GM12878 (cell line): ENCODE measurements around the gene ARHGEF3. TPM values are rescaled to one million over a fixed set of nuclear protein-coding genes. Genes with fewer than 3 reads are reported as not detected.

Experiments
- ATAC-seq: fragments of 200-7000 bp; cut with Tn5 transposase; 3 replicates; pipeline ENCODE4 v1.9.1; 2020; ENCODE audit warnings: mild to moderate bottlenecking, moderate library complexity
- BruUV-seq: library from RNA; stranded (reverse); fragments of 400-500 nt; replicated peaks from 2 replicates; lab custom pipeline; 2021; lab: Mats Ljungman, UMichigan
- CTCF ChIA-PET: fragments of 300-600 bp; sonication (Branson Sonifier 250); formaldehyde crosslinking; extraction: SDS; loops from one replicate; lab custom pipeline; 2021; ENCODE audit warnings: inconsistent platforms; lab: Yijun Ruan, JAX
- POLR2A ChIA-PET: fragments of 350-600 bp; formaldehyde crosslinking; extraction: SDS; loops from one replicate; lab custom pipeline; 2021; ENCODE audit warnings: inconsistent platforms; lab: Charles Lee
- RAD21 ChIA-PET: fragments of 300-600 bp; sonication (Branson Sonifier 250); formaldehyde crosslinking; loops from one replicate; lab custom pipeline; 2023; ENCODE audit warnings: antibody characterized with exemption; ENCODE audit not compliant: unreplicated experiment; lab: Charles Lee
- SMC1A ChIA-PET: fragments of 300-600 bp; sonication (Branson Sonifier 250); formaldehyde crosslinking; loops from one replicate; lab custom pipeline; 2023; ENCODE audit not compliant: unreplicated experiment, uncharacterized antibody; lab: Charles Lee
- DNase-seq: peaks from one replicate; pipeline ENCODE4 v3.0.0-alpha.2; 2011; ENCODE audit warnings: low read depth, low spot score
- FAIRE-seq: peaks from 3 replicates; lab custom pipeline; 2011; peaks lifted over from hg19 to GRCh38; lab: Jason Lieb, UNC
- H2AFZ ChIP-seq: 2 replicates; pipeline ENCODE4 v1.6.0; 2011; ENCODE audit warnings: low read depth, low read length, control low read depth; ENCODE audit not compliant: control insufficient read depth
- H3K27ac ChIP-seq: 2 replicates; pipeline ENCODE4 v1.5.1; 2011; ENCODE audit warnings: control low read depth; ENCODE audit not compliant: control insufficient read depth, insufficient read depth
- H3K27me3 ChIP-seq, 2 experiments: replicated peaks in 1 of 2; 2 replicates each; pipeline versions ENCODE4 v1.6.0 to v1.6.1; 2011; ENCODE audit warnings: low read length in 1 of 2; ENCODE audit not compliant: control insufficient read depth in 2 of 2, insufficient read depth in 2 of 2
- H3K36me3 ChIP-seq, 2 experiments: 2 replicates each; pipeline ENCODE4 v1.5.1; 2011; ENCODE audit warnings: low read length in 1 of 2; ENCODE audit not compliant: control insufficient read depth in 2 of 2, insufficient read depth in 2 of 2
- H3K4me1 ChIP-seq: 2 replicates; pipeline ENCODE4 v1.6.1; 2011; ENCODE audit warnings: mild to moderate bottlenecking, low read length, moderate library complexity, mixed read lengths; ENCODE audit not compliant: control insufficient read depth, insufficient read depth
- H3K4me2 ChIP-seq: 2 replicates; pipeline ENCODE4 v1.6.0; 2011; ENCODE audit warnings: control low read depth; ENCODE audit not compliant: control insufficient read depth, insufficient read depth
- H3K4me3 ChIP-seq: fragments of 200-600 bp; sonication (generic); 2 replicates; pipeline ENCODE4 v1.5.1; 2016
- H3K79me2 ChIP-seq: 2 replicates; pipeline ENCODE4 v1.6.0; 2011; ENCODE audit warnings: low read length; ENCODE audit not compliant: control insufficient read depth, insufficient read depth
- H3K9ac ChIP-seq: 2 replicates; pipeline ENCODE4 v1.8.0; 2011; ENCODE audit warnings: low read length, control low read depth, mixed read lengths; ENCODE audit not compliant: control insufficient read depth, insufficient read depth
- H3K9me3 ChIP-seq: replicated peaks from 3 replicates; pipeline ENCODE4 v1.5.1; 2011; ENCODE audit warnings: mild to moderate bottlenecking, low read length; ENCODE audit not compliant: control insufficient read depth, insufficient read depth
- H4K20me1 ChIP-seq: 2 replicates; pipeline ENCODE4 v1.6.0; 2011; ENCODE audit not compliant: control insufficient read depth, insufficient read depth
- ATF7 ChIP-seq: fragments of 450-650 bp; IDR thresholded peaks from 2 replicates; pipeline ENCODE4 v1.6.1; 2016; ENCODE audit warnings: low read depth, mild to moderate bottlenecking
- BCL11A ChIP-seq: IDR thresholded peaks from 2 replicates; pipeline ENCODE4 v1.6.1; 2011; ENCODE audit warnings: low read depth, low read length
- BMI1 ChIP-seq: fragments of 450-650 bp; IDR thresholded peaks from 2 replicates; pipeline ENCODE4 v1.6.1; 2016; ENCODE audit warnings: mild to moderate bottlenecking, moderate library complexity, borderline replicate concordance
- CHD1 ChIP-seq: IDR thresholded peaks from 2 replicates; pipeline ENCODE4 v1.6.1; 2012; ENCODE audit warnings: low read depth, low read length, improper control_type of control experiment
- EP300 ChIP-seq, 2 experiments: fragments of 150-350 bp in 1 of 2; IDR thresholded peaks; 2 replicates each; pipeline ENCODE4 v1.6.1; 2011 to 2012; ENCODE audit warnings: low read depth in 2 of 2, low read length in 2 of 2, borderline replicate concordance in 1 of 2, improper control_type of control experiment in 1 of 2, inconsistent platforms in 1 of 2; ENCODE audit not compliant: control insufficient read depth in 1 of 2
- IKZF1 ChIP-seq: fragments of 450-650 bp; conservative IDR thresholded peaks from 2 replicates; pipeline ENCODE4 v1.6.1; 2017; ENCODE audit warnings: antibody characterized with exemption, mild to moderate bottlenecking
- MTA2 ChIP-seq: fragments of 450-650 bp; IDR thresholded peaks from 2 replicates; pipeline ENCODE4 v1.6.1; 2016; ENCODE audit warnings: low read depth, mild to moderate bottlenecking, moderate library complexity
- MYC ChIP-seq: IDR thresholded peaks from 2 replicates; pipeline ENCODE4 v1.6.1; 2011; ENCODE audit warnings: mild to moderate bottlenecking, low read length, moderate library complexity, inconsistent platforms; ENCODE audit not compliant: insufficient read depth, insufficient replicate concordance, insufficient read length, severe bottlenecking
- POLR2A ChIP-seq: IDR thresholded peaks from 2 replicates; pipeline ENCODE4 v1.6.1; 2011; ENCODE audit warnings: low read depth, mild to moderate bottlenecking, low read length
- RAD51 ChIP-seq: fragments of 450-650 bp; IDR thresholded peaks from 2 replicates; pipeline ENCODE4 v1.6.1; 2016; ENCODE audit warnings: moderate library complexity, mild to moderate bottlenecking, inconsistent platforms
- RUNX3 ChIP-seq: IDR thresholded peaks from 2 replicates; pipeline ENCODE4 v1.6.1; 2012; ENCODE audit warnings: low read length, inconsistent platforms
- SPI1 ChIP-seq: IDR thresholded peaks from 2 replicates; pipeline ENCODE4 v1.6.1; 2011; ENCODE audit warnings: low read depth, mild to moderate bottlenecking, low read length, moderate library complexity, borderline replicate concordance; ENCODE audit not compliant: insufficient read depth
- ZNF384 ChIP-seq: IDR thresholded peaks from 2 replicates; pipeline ENCODE4 v1.6.1; 2012; ENCODE audit warnings: low read depth, mild to moderate bottlenecking, low read length, improper control_type of control experiment, borderline replicate concordance
- ZSCAN29 ChIP-seq: fragments of 450-650 bp; IDR thresholded peaks from 2 replicates; pipeline ENCODE4 v1.6.1; 2017; ENCODE audit warnings: mild to moderate bottlenecking, moderate library complexity
- WGBS: methylation state at CpG from one replicate; pipeline ENCODE4 v1.1.6; 2016; ENCODE audit warnings: low lambda C conversion rate; ENCODE audit not compliant: insufficient replicate concordance, insufficient coverage; ENCODE audit errors: missing lambda C conversion rate; 5-methylcytosine and 5-hydroxymethylcytosine counted together
- in situ Hi-C: fragments of 300-500 bp; cut with MboI; formaldehyde crosslinking; loops from 9 replicates; pipeline ENCODE4 v1.14.3; 2018; ENCODE audit warnings: mixed read lengths
- intact Hi-C: fragments of 100-400 bp; cut with micrococcal nuclease; formaldehyde crosslinking; loops from one replicate; pipeline ENCODE4 v1.14.2; 2022; ENCODE audit not compliant: unreplicated experiment
- polyA plus RNA-seq, 11 experiments: library from polyadenylated mRNA; depleted of rRNA in 4 of 11; unstranded in 6 of 11; stranded (reverse) in 5 of 11; fragments of >200 nt; fragmentation: Nextera tagmentation in 4 of 11; fragmentation: Illumina TruSeq in 1 of 11; extraction: Ambion mirVana in 4 of 11; extraction: Trizol in 1 of 11; gene quantifications; 1 replicate in 1 of 11; 2 replicates in 10 of 11; pipeline versions ENCODE4 v1.2.1 to v1.2.3, GENCODE V29; 2011 to 2016; ENCODE audit warnings: inconsistent platforms in 2 of 11, missing spikeins in 2 of 11, low read depth in 1 of 11
- total RNA-seq, 4 experiments: library from RNA; depleted of rRNA in 3 of 4; stranded (reverse); fragments of >200 nt in 3 of 4; fragmentation: Illumina TruSeq in 1 of 4; extraction: Trizol in 1 of 4; gene quantifications; 2 replicates each; pipeline versions ENCODE4 v1.2.1 to v1.2.3, GENCODE V29; 2013 to 2021
- TF ChIP-seq, protein P1 (sequence below): fragments of 450-650 bp; IDR thresholded peaks from 2 replicates; pipeline ENCODE4 v1.6.1; 2018; ENCODE audit warnings: mild to moderate bottlenecking, low read depth, moderate library complexity; ENCODE audit not compliant: partially characterized antibody
- TF ChIP-seq, protein P2 (sequence below): fragments of 450-650 bp; IDR thresholded peaks from 2 replicates; pipeline ENCODE4 v1.6.1; 2017; ENCODE audit warnings: borderline replicate concordance
- TF ChIP-seq, protein P3 (sequence below): fragments of 450-650 bp; IDR thresholded peaks from 2 replicates; pipeline ENCODE4 v1.6.1; 2017; ENCODE audit warnings: low read depth, mild to moderate bottlenecking, moderate library complexity

ARHGEF3 gene
- total and polyA plus RNA-seq, 10 of the 15 experiments (the other 5 are each of a cell fraction or from before 2014, with no cell fraction given), result 21.8 to 78.7 (median 56.2) TPM

- Histone ChIP-seq H4K20me1 (no peaks in the 10 kb centered on the region), H3K4me3 (no peak overlapping the region), H3K36me3 (no peaks in the 10 kb centered on the region), H3K4me1 (peaks cover 12% of the 10 kb centered on the region), H3K9me3 (no peaks in the 10 kb centered on the region), H3K4me2 (no peak overlapping the region), H3K27ac (no peak overlapping the region), H3K9ac (no peak overlapping the region), H3K79me2 (no peaks in the 10 kb centered on the region), H2AFZ (no peak overlapping the region; the same call in 1 of the 2 replicates), H3K27me3 (no peaks in the 10 kb centered on the region)
- in situ Hi-C loops, result no loop called here
- DNase-seq (no peak), FAIRE-seq (no peak), ATAC-seq (peak; percentile 59)
- SMC1A ChIA-PET, result interaction anchor here (0.8 to 6.1 kb wide), 19 partner anchors 9 to 304 kb away, joined by 3 to 75 read pairs (median 5); partner anchors contain the start of gene TASOR
- POLR2A ChIA-PET, result interaction anchor here (0.6 to 5.1 kb wide), 7 partner anchors 13 to 373 kb away, joined by 3 to 43 read pairs (median 5); partner anchors contain the start of genes ARHGEF3 and TASOR
- RAD21 ChIA-PET, result interaction anchor here (0.9 to 8.1 kb wide), 12 partner anchors 10 to 295 kb away, joined by 3 to 96 read pairs (median 4); partner anchors contain the start of gene ARHGEF3
- intact Hi-C loops, result no loop called here
- WGBS, result 22% methylated on average over 4 of the region's 4 CpGs
- BruUV-seq, result no TSS peak
- CTCF ChIA-PET, result interaction anchor here (0.6 to 6.1 kb wide), 11 partner anchors 9 to 1334 kb away, joined by 3 to 60 read pairs (median 4); partner anchors contain the start of gene ARHGEF3
- peak; percentile 57 for TF ChIP-seq MTA2
- peak; percentile 32; the same call in 1 of the 2 replicates for TF ChIP-seq RAD51
- TF ChIP-seq EP300 (IDR thresholded peaks at IDR 0.05; ENCODE audit: borderline replicate concordance in 1 of 2, control insufficient read depth in 1 of 2, low read depth in 2 of 2, low read length in 2 of 2), result peak in 1 of 2 experiments; percentile 57; a peak in 1 of 4 replicates
- TF ChIP-seq ZSCAN29, result peak; percentile 78; the same call in 1 of the 2 replicates
- TF ChIP-seq ZNF384, result peak; percentile 86
- TF ChIP-seq, protein P1, sequence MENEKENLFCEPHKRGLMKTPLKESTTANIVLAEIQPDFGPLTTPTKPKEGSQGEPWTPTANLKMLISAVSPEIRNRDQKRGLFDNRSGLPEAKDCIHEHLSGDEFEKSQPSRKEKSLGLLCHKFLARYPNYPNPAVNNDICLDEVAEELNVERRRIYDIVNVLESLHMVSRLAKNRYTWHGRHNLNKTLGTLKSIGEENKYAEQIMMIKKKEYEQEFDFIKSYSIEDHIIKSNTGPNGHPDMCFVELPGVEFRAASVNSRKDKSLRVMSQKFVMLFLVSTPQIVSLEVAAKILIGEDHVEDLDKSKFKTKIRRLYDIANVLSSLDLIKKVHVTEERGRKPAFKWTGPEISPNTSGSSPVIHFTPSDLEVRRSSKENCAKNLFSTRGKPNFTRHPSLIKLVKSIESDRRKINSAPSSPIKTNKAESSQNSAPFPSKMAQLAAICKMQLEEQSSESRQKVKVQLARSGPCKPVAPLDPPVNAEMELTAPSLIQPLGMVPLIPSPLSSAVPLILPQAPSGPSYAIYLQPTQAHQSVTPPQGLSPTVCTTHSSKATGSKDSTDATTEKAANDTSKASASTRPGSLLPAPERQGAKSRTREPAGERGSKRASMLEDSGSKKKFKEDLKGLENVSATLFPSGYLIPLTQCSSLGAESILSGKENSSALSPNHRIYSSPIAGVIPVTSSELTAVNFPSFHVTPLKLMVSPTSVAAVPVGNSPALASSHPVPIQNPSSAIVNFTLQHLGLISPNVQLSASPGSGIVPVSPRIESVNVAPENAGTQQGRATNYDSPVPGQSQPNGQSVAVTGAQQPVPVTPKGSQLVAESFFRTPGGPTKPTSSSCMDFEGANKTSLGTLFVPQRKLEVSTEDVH, result no peak
- no peak for TF ChIP-seq BCL11A
- TF ChIP-seq BMI1, result peak; percentile 47; the same call in 1 of the 2 replicates
- TF ChIP-seq IKZF1, result no peak
- TF ChIP-seq MYC, result no peak
- peak; percentile 40; the same call in 1 of the 2 replicates for TF ChIP-seq SPI1
- TF ChIP-seq, protein P2, sequence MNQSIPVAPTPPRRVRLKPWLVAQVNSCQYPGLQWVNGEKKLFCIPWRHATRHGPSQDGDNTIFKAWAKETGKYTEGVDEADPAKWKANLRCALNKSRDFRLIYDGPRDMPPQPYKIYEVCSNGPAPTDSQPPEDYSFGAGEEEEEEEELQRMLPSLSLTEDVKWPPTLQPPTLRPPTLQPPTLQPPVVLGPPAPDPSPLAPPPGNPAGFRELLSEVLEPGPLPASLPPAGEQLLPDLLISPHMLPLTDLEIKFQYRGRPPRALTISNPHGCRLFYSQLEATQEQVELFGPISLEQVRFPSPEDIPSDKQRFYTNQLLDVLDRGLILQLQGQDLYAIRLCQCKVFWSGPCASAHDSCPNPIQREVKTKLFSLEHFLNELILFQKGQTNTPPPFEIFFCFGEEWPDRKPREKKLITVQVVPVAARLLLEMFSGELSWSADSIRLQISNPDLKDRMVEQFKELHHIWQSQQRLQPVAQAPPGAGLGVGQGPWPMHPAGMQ, result no peak
- TF ChIP-seq POLR2A, result no peak
- TF ChIP-seq CHD1, result no peak
- TF ChIP-seq, protein P3, sequence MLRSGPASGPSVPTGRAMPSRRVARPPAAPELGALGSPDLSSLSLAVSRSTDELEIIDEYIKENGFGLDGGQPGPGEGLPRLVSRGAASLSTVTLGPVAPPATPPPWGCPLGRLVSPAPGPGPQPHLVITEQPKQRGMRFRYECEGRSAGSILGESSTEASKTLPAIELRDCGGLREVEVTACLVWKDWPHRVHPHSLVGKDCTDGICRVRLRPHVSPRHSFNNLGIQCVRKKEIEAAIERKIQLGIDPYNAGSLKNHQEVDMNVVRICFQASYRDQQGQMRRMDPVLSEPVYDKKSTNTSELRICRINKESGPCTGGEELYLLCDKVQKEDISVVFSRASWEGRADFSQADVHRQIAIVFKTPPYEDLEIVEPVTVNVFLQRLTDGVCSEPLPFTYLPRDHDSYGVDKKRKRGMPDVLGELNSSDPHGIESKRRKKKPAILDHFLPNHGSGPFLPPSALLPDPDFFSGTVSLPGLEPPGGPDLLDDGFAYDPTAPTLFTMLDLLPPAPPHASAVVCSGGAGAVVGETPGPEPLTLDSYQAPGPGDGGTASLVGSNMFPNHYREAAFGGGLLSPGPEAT, result peak; percentile 47; the same call in 1 of the 2 replicates
- TF ChIP-seq ATF7, result peak; percentile 35; the same call in 1 of the 2 replicates
- TF ChIP-seq RUNX3, result no peak
These were observed 106.7 kb downstream of the ARHGEF3 start for GRCh38 chr3:56694867-56695683.
